Activated naive CD4-positive, alpha-beta T cell treated with anti-CD3 and anti-CD28 coated beads, Interleukin-2, amount 50 U/mL, for 16 hours (primary cell): ENCODE results near the gene NAPA.

ENCODE experiments used
- DNase-seq: peaks from one replicate; pipeline ENCODE4 v3.0.0-alpha.2; 2020

Gene NAPA

GRCh38 chr19:47450478-47450877, 64.4 kb downstream of the NAPA start:
- no peak for DNase-seq

DNA sequence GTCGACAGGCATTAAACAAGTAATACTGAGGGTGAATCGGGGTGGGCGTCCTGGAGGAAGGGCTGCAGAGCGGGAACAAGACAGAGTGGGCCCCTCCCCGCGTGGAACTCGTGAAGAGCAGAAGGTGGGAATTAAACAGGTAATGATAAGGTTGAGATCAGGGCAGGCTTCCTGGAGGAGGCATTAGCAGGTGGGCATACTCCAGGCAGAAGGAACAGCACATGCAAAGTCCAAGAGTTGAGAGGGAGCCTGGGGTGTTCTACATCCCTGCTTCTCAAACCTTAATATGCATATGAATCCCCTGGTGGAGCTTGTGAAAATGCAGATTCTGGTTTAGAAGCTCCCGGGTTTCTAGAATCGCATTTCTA, 66.5 kb downstream of the NAPA start:
- no peak for DNase-seq

DNA sequence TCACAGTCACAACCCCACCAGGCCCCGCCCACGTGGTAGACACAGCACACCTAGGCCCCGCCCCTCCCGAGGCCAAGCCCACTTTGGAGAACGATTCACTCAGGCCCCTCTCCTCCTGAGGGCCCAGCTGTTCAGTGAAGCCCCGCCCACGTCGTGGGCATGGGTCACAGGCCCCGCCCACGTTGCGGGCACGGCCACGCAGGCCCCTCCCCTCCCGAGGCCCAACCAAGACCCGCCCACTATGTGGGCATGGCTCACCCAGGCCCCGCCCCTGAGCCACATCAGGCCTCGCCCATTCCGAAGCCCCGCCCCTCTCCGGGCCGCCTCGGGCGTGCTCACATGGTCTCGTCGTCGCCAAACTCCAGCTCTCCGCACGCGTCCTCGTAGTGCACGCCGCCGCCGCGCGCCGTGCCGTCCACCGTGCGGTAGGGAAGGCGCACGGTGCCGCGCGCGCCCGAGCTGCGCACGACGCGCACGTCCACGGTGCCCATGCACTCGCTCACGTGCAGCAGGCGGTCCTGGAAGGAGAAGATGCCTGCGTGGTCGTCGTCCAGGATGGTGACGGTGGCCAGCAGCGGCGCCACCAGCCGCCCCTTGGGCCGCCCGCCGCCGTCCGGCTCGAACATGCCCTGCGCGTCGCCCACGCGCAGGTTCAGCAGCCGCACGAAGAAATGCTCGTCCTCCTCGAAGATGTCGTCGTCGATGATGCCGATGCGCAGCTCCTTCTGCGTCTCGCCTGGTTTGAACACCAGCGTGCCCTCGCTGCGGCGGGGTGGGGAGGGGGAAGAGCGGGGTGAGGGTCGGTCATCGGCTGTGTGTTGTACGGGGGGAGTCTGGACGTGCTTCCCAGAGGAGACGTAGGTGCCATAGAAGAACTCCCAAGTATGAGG, 67.1 kb downstream of the NAPA start:
- peak; percentile 66 for DNase-seq

GRCh38 chr19:47446534-47447469, 68.1 kb downstream of the NAPA start:
- peak; percentile 36 for DNase-seq

GRCh38 chr19:47445937-47446402, 68.9 kb downstream of the NAPA start:
- DNase-seq, result peak; percentile 67

DNA sequence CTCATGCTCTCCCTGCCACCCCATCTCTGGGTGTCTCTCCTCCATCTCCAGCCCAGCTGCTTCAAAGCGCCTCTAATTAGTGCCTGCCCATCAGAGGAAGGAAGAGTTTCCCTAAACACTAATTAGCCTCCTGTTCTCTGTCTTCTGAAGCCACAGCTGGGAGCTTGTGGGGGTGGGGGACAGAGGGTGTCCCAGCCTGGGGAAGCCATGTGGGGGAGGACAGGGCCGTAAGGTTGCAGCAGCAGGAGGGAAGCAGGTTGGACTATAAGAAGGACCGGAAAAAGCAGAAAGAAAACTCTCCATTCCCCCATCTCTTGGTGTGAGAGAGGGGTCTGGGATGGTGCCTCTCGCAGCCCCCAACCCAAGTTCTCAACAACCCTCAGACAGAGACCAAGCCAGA, 69.3 kb downstream of the NAPA start:
- no peak for DNase-seq

- peak; percentile 33 for DNase-seq
Observed at GRCh38 chr19:47444388-47444821, 70.5 kb downstream of the NAPA start.

GRCh38 chr19:47443331-47443730, 71.5 kb downstream of the NAPA start:
- no peak for DNase-seq

- DNase-seq, result no peak
Observed at GRCh38 chr19:47438793-47439220, 76.1 kb downstream of the NAPA start.
